ENCODE measurements around the gene CDK5R2. TPM values are rescaled to one million over a fixed set of nuclear protein-coding genes. Genes with fewer than 3 reads are reported as not detected.
A peak's percentile ranks its signal among the peaks of the same experiment; 100 is the strongest.

CDK5R2 gene
- total RNA-seq, 1 experiment from 2014 or later, result 0.44 TPM

MicroRNA genes within 50 kb of the gene (microRNA counts, 767-probe panel; counts per million panel counts)
- microRNA hsa-miR-375, result not detected

Small RNA genes lying within 50 kb of the gene (microRNA-seq; reads per million reads assigned to microRNA genes)
- 1,517 reads per million, percentile 84 among the genes with 10 or more reads in this experiment for gene MIR375 (ENCODE audit: borderline number of aligned reads)

Other genes starting within 250 kb of the CDK5R2 start
- 53.0 TPM for gene TTLL4, start 248.8 kb upstream of the CDK5R2 start, total RNA-seq (2021; ENCODE audit: unreplicated experiment)
- 1.6 TPM for gene CYP27A1, start 177.5 kb upstream of the CDK5R2 start, total RNA-seq (2021; ENCODE audit: unreplicated experiment)
- gene PRKAG3, start 127.9 kb upstream of the CDK5R2 start, total RNA-seq (2021; ENCODE audit: unreplicated experiment), result not detected
- 1.4 TPM for gene WNT6, start 99.9 kb upstream of the CDK5R2 start, total RNA-seq (2021; ENCODE audit: unreplicated experiment)
- gene WNT10A, start 78.8 kb upstream of the CDK5R2 start, total RNA-seq (2021; ENCODE audit: unreplicated experiment), result 1.5 TPM
- gene FEV, start 25.5 kb downstream of the CDK5R2 start, total RNA-seq (2021; ENCODE audit: unreplicated experiment), result not detected
- gene CRYBA2, start 33.8 kb downstream of the CDK5R2 start, total RNA-seq (2021; ENCODE audit: unreplicated experiment), result not detected
- 0.52 TPM for gene CFAP65, start 81.8 kb downstream of the CDK5R2 start, total RNA-seq (2021; ENCODE audit: unreplicated experiment)
- 0.17 TPM for gene IHH, start 101.3 kb downstream of the CDK5R2 start, total RNA-seq (2021; ENCODE audit: unreplicated experiment)
- gene NHEJ1, start 201.1 kb downstream of the CDK5R2 start, total RNA-seq (2021; ENCODE audit: unreplicated experiment), result 16.4 TPM
- 4.8 TPM for gene SLC23A3, start 210.4 kb downstream of the CDK5R2 start, total RNA-seq (2021; ENCODE audit: unreplicated experiment)
- gene CNPPD1, start 217.3 kb downstream of the CDK5R2 start, total RNA-seq (2021; ENCODE audit: unreplicated experiment), result 41.9 TPM
- gene RETREG2, start 218.6 kb downstream of the CDK5R2 start, total RNA-seq (2021; ENCODE audit: unreplicated experiment), result 63.7 TPM
- 31.4 TPM for gene ZFAND2B, start 247.1 kb downstream of the CDK5R2 start, total RNA-seq (2021; ENCODE audit: unreplicated experiment)

Data from HCT116 (cell line).